KMS-11 (cell line): Measurements from ENCODE around the gene CELF5.

ENCODE experiments used
- H2AFZ ChIP-seq: fragments of 200-600 bp; sonication (generic); 2 replicates; pipeline ENCODE4 v1.6.1; 2016; ENCODE audit warnings: antibody characterized with exemption, mixed run types, low read depth
- H3K27ac ChIP-seq: fragments of 200-600 bp; sonication (generic); 2 replicates; pipeline ENCODE4 v1.6.1; 2016; ENCODE audit warnings: mild to moderate bottlenecking, mixed run types
- H3K27me3 ChIP-seq: fragments of 200-600 bp; sonication (generic); 2 replicates; pipeline ENCODE4 v1.6.1; 2017; ENCODE audit warnings: mild to moderate bottlenecking, low read depth, mixed run types, moderate library complexity; ENCODE audit not compliant: insufficient read depth
- H3K36me3 ChIP-seq: fragments of 200-600 bp; sonication (generic); 2 replicates; pipeline ENCODE4 v1.6.1; 2017; ENCODE audit warnings: mild to moderate bottlenecking, mixed run types; ENCODE audit not compliant: insufficient read depth
- H3K4me1 ChIP-seq: fragments of 200-600 bp; sonication (generic); 2 replicates; pipeline ENCODE4 v1.6.1; 2016; ENCODE audit warnings: mild to moderate bottlenecking, low read depth, mixed run types; ENCODE audit not compliant: poor library complexity, severe bottlenecking
- H3K4me2 ChIP-seq: fragments of 200-600 bp; sonication (generic); 2 replicates; pipeline ENCODE4 v1.7.0; 2016; ENCODE audit warnings: mild to moderate bottlenecking, mixed run types
- H3K4me3 ChIP-seq: fragments of 200-600 bp; sonication (generic); IDR thresholded peaks from 2 replicates; pipeline ENCODE4 v1.6.1; 2017; ENCODE audit warnings: low read depth, low read length, mixed read lengths; ENCODE audit not compliant: insufficient read depth
- H3K79me2 ChIP-seq: fragments of 200-600 bp; sonication (generic); 2 replicates; pipeline ENCODE4 v1.6.1; 2016; ENCODE audit warnings: low read depth, mixed run types; ENCODE audit not compliant: insufficient read depth
- H3K9ac ChIP-seq: fragments of 200-600 bp; sonication (generic); 2 replicates; pipeline ENCODE4 v1.6.1; 2016; ENCODE audit warnings: mild to moderate bottlenecking, mixed run types
- H4K20me1 ChIP-seq: fragments of 200-600 bp; sonication (generic); 2 replicates; pipeline ENCODE4 v1.6.1; 2016; ENCODE audit warnings: mild to moderate bottlenecking, mixed run types; ENCODE audit not compliant: insufficient read depth
- CTCF ChIP-seq: fragments of 200-600 bp; sonication (generic); conservative IDR thresholded peaks from 2 replicates; pipeline ENCODE4 v1.6.1; 2017; ENCODE audit warnings: low read depth, mild to moderate bottlenecking, antibody characterized with exemption, low read length, moderate library complexity, mixed read lengths

CELF5 gene

GRCh38 chr19:3222709-3223108 lies 1.8 kb upstream of the CELF5 start:
- no peak for TF ChIP-seq CTCF

GRCh38 chr19:3225169-3225485 lies 666 bp downstream of the CELF5 start:
- Histone ChIP-seq H3K4me2 (no peak overlapping the region), H3K9ac (no peak overlapping the region), H3K27ac (no peak overlapping the region), H3K36me3 (no peaks in the 10 kb centered on the region), H3K4me1 (no peaks in the 10 kb centered on the region), H2AFZ (no peak overlapping the region), H3K79me2 (no peaks in the 10 kb centered on the region), H3K27me3 (peaks cover 69% of the 10 kb centered on the region), H3K4me3 (no peak overlapping the region), H4K20me1 (no peaks in the 10 kb centered on the region)
- no peak for TF ChIP-seq CTCF

More at GRCh38 chr19:3222709-3223108, 1.8 kb upstream of the CELF5 start:
- Histone ChIP-seq H3K4me1 (no peaks in the 10 kb centered on the region), H3K27ac (no peak overlapping the region), H4K20me1 (no peaks in the 10 kb centered on the region), H3K27me3 (peaks cover 66% of the 10 kb centered on the region), H3K36me3 (no peaks in the 10 kb centered on the region), H3K79me2 (no peaks in the 10 kb centered on the region), H3K4me2 (no peak overlapping the region), H2AFZ (no peak overlapping the region), H3K4me3 (no peak overlapping the region), H3K9ac (no peak overlapping the region)

GRCh38 chr19:3225677-3226093 lies 1.2 kb downstream of the CELF5 start:
- H2AFZ ChIP-seq: no peak overlapping the region
- H3K4me1 ChIP-seq: no peaks in the 10 kb centered on the region
- H3K9ac ChIP-seq: no peak overlapping the region
- no peaks in the 10 kb centered on the region for H3K79me2 ChIP-seq
- H3K36me3 ChIP-seq: no peaks in the 10 kb centered on the region
- no peak overlapping the region for H3K4me2 ChIP-seq
- no peak overlapping the region for H3K4me3 ChIP-seq
- H3K27ac ChIP-seq: no peak overlapping the region
- no peaks in the 10 kb centered on the region for H4K20me1 ChIP-seq
- peaks cover 73% of the 10 kb centered on the region for H3K27me3 ChIP-seq
- TF ChIP-seq CTCF: no peak

- no peak for TF ChIP-seq CTCF
- H3K4me2 ChIP-seq: no peak overlapping the region
- H3K27me3 ChIP-seq: peaks cover 68% of the 10 kb centered on the region
- H3K9ac ChIP-seq: no peak overlapping the region
- no peak overlapping the region for H3K27ac ChIP-seq
- H3K79me2 ChIP-seq: no peaks in the 10 kb centered on the region
- H3K4me1 ChIP-seq: no peaks in the 10 kb centered on the region
- H2AFZ ChIP-seq: no peak overlapping the region
- H3K4me3 ChIP-seq: no peak overlapping the region
- H3K36me3 ChIP-seq: no peaks in the 10 kb centered on the region
- H4K20me1 ChIP-seq: no peaks in the 10 kb centered on the region
Measured at GRCh38 chr19:3227054-3227626, 2.7 kb downstream of the CELF5 start.
